ENCODE results near the gene LYSMD2. TPM values are rescaled to one million over a fixed set of nuclear protein-coding genes. Genes with fewer than 3 reads are reported as not detected.

The LYSMD2 gene
- polyA plus RNA-seq, 4 donors = 4.2 to 5.8 (median 4.7) TPM

DNA sequence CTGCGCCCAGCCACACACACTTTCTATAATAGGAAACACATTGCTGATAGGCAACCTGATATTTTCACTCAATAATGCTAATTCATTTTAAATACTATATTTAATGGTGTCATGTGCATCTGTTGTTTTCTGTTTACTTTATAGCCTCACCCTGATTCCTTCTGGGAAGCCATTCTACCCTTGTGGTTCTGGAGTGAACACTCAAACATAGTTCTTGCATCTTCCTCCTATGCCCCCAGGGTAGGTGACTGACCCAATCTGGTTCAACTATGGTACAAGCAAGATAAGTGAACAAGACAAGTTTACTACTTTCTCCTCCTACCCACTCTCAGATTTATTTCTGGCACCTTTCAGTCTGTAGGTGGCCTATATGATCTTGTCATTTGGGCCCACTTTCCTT lies 60.4 kb downstream of the LYSMD2 start:
- no peak for DNase-seq (ENCODE audit: low read depth in 4 of 4, low spot score in 2 of 4)

DNA sequence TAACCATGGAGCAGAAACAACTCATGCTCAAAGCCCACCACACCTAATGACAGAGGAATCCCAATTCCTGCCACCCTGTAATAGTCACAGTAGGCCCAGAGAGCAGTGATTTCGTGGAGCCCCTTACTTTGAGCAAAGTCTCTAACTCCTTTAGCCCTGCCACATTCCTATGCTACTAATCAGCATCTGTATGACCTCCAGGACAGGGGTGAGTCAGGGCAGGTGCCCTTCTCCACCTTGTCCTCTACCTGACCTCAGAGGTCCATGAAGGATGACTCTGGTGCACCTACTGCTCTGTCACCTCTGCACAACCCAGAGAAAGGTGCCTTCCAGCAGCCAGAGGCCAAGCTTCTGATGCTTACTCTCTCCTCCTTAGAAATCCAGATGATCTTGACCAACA lies 62.2 kb downstream of the LYSMD2 start:
- no peak for DNase-seq (ENCODE audit: low read depth in 4 of 4, low spot score in 2 of 4)

Other genes starting within 250 kb of the LYSMD2 start
- gene DMXL2, start 114.9 kb downstream of the LYSMD2 start, polyA plus RNA-seq (ENCODE audit: insufficient read length in 4 of 4) = 100 to 1,000 TPM in 1 of 4 donors, 10 to 100 TPM in 3; 36.9 to 102 (median 70.8) TPM
- under 1 TPM in 3 of 4 donors, not detected in 1; 0.10 to 0.28 (median 0.25) TPM for gene SCG3, start 56.2 kb downstream of the LYSMD2 start, polyA plus RNA-seq (ENCODE audit: insufficient read length in 4 of 4)
- gene TMOD2, start 13.9 kb upstream of the LYSMD2 start, polyA plus RNA-seq (ENCODE audit: insufficient read length in 4 of 4) = 1 to 10 TPM; 4.0 to 5.8 (median 4.3) TPM
- gene TMOD3, start 92.0 kb upstream of the LYSMD2 start, polyA plus RNA-seq (ENCODE audit: insufficient read length in 4 of 4) = 10 to 100 TPM; 41.6 to 57.2 (median 48.2) TPM
- 10 to 100 TPM; 29.4 to 40.6 (median 31.9) TPM for gene LEO1, start 234.1 kb upstream of the LYSMD2 start, polyA plus RNA-seq (ENCODE audit: insufficient read length in 4 of 4)

All from left renal cortex interstitium (tissue), 4 donors.